K562 (cell line): ENCODE results near the gene MPC2. TPM values are rescaled to one million over a fixed set of nuclear protein-coding genes. Genes with fewer than 3 reads are reported as not detected.
A peak's percentile ranks its signal among the peaks of the same experiment; 100 is the strongest.

Source experiments
- ELF4 ChIP-seq: fragments of 450-650 bp; formaldehyde crosslinking; IDR thresholded peaks from 2 replicates; pipeline ENCODE4 v1.4.0; 2022; ENCODE audit warnings: missing genetic modification characterization
- ETV6 ChIP-seq, 3 experiments: fragments of 150-350 bp in 1 of 3; sonication (generic) in 1 of 3; formaldehyde crosslinking in 1 of 3; IDR thresholded peaks; 2 replicates each; pipeline versions ENCODE4 v1.6.1 to v1.8.0; 2014 to 2022; ENCODE audit warnings: borderline replicate concordance in 2 of 3, low read depth in 2 of 3, antibody characterized with exemption in 1 of 3, low read length in 1 of 3, mild to moderate bottlenecking in 1 of 3, missing genetic modification reagents in 1 of 3
- GTF2E2 ChIP-seq: fragments of 200-800 bp; sonication (Bioruptor generic); IDR thresholded peaks from 2 replicates; pipeline ENCODE4 v1.6.1; 2016; ENCODE audit warnings: missing genetic modification characterization, missing compliant biosample characterization
- HNRNPK ChIP-seq: fragments of 200-400 bp; formaldehyde crosslinking; IDR thresholded peaks from one replicate; pipeline ENCODE4 v1.6.1; 2018; ENCODE audit warnings: mild to moderate bottlenecking, low read depth, low read length; ENCODE audit not compliant: poor library complexity, severe bottlenecking
- JUN ChIP-seq, 2 experiments: sonication (generic) in 1 of 2; formaldehyde crosslinking in 1 of 2; IDR thresholded peaks; 2 replicates each; pipeline versions ENCODE4 v1.6.1 to v1.8.0; 2012 to 2022; ENCODE audit warnings: borderline replicate concordance in 2 of 2, mild to moderate bottlenecking in 2 of 2, improper control_type of control experiment in 1 of 2, low read depth in 1 of 2, low read length in 1 of 2, missing genetic modification reagents in 1 of 2
- NCOR1 ChIP-seq: fragments of 450-650 bp; IDR thresholded peaks from 2 replicates; pipeline ENCODE4 v1.6.1; 2016; ENCODE audit warnings: mild to moderate bottlenecking, moderate library complexity
- RBBP5 ChIP-seq: fragments of 200-600 bp; sonication (generic); IDR thresholded peaks from 2 replicates; pipeline ENCODE4 v1.6.1; 2012; ENCODE audit warnings: borderline replicate concordance, mild to moderate bottlenecking, low read length, control low read depth, inconsistent platforms; ENCODE audit not compliant: insufficient read depth, poor library complexity, severe bottlenecking
- RERE ChIP-seq: sonication (generic); formaldehyde crosslinking; IDR thresholded peaks from 2 replicates; pipeline ENCODE4 v1.8.0; 2023; ENCODE audit warnings: missing genetic modification reagents, mild to moderate bottlenecking, borderline replicate concordance
- RREB1 ChIP-seq: fragments of 250-450 bp; sonication (Bioruptor Pico); IDR thresholded peaks from 2 replicates; pipeline ENCODE4 v1.4.0; 2020
- WHSC1 ChIP-seq: IDR thresholded peaks from one replicate; pipeline ENCODE4 v1.6.1; 2012; ENCODE audit warnings: low read length, control low read depth, inconsistent platforms
- ZBTB43 ChIP-seq: sonication (generic); formaldehyde crosslinking; IDR thresholded peaks from 2 replicates; pipeline ENCODE4 v1.8.0; 2023; ENCODE audit warnings: mild to moderate bottlenecking, missing genetic modification reagents
- ZNF124 ChIP-seq: sonication (generic); formaldehyde crosslinking; IDR thresholded peaks from 2 replicates; pipeline ENCODE4 v1.8.1; 2022; ENCODE audit warnings: missing genetic modification reagents
- ZNF134 ChIP-seq: fragments of 250-450 bp; sonication (Bioruptor Pico); conservative IDR thresholded peaks from 2 replicates; pipeline ENCODE4 v1.4.0; 2020
- polyA plus RNA-seq, 8 experiments: library from polyadenylated mRNA; depleted of rRNA in 4 of 8; stranded (reverse) in 5 of 8; unstranded in 3 of 8; fragments of >200 nt; fragmentation: Nextera tagmentation in 2 of 8; fragmentation: Illumina TruSeq in 1 of 8; extraction: Ambion mirVana in 2 of 8; extraction: Trizol in 1 of 8; gene quantifications; 2 replicates each; pipeline versions ENCODE4 v1.2.1 to v1.2.3, GENCODE V29; 2011 to 2014; ENCODE audit warnings: inconsistent platforms in 1 of 8, missing spikeins in 1 of 8
- total RNA-seq, 7 experiments: library from RNA; depleted of rRNA in 6 of 7; stranded (reverse); fragments of >200 nt in 6 of 7; fragmentation: Illumina TruSeq in 2 of 7; extraction: Trizol in 2 of 7; gene quantifications; 2 replicates each; pipeline versions ENCODE4 v1.2.1 to v1.2.3, GENCODE V29; 2011 to 2021; ENCODE audit warnings: low replicate concordance in 1 of 7

MPC2 gene
- total and polyA plus RNA-seq, 9 of the 15 experiments (the other 6 are each of a cell fraction or from before 2014, with no cell fraction given) = 70.7 to 179 (median 144) TPM

- TF ChIP-seq RERE = no peak
- peak; percentile 82 for TF ChIP-seq RBBP5
- peak; percentile 52 for TF ChIP-seq NCOR1
- no peak for TF ChIP-seq ZNF124 (CRISPR knock-in tag)
- no peak for TF ChIP-seq ZBTB43 (CRISPR knock-in tag)
- TF ChIP-seq RREB1 (CRISPR knock-in tag) = no peak
- no peak for TF ChIP-seq JUN (IDR thresholded peaks at IDR 0.05; ENCODE audit: borderline replicate concordance, low read depth, low read length)
- TF ChIP-seq JUN (CRISPR knock-in tag; IDR thresholded peaks at IDR 0.05; ENCODE audit: borderline replicate concordance) = no peak
- no peak; the same call in none of the 2 replicates for TF ChIP-seq GTF2E2
- TF ChIP-seq ELF4 (CRISPR knock-in tag) = no peak
- no peak for TF ChIP-seq ZNF134
- TF ChIP-seq ETV6 (IDR thresholded peaks at IDR 0.05; ENCODE audit: borderline replicate concordance in 1 of 2, low read depth in 2 of 2, low read length in 1 of 2) = no peak
- TF ChIP-seq ETV6 (CRISPR knock-in tag; IDR thresholded peaks at IDR 0.05; ENCODE audit: borderline replicate concordance) = no peak
- TF ChIP-seq WHSC1 = no peak
- TF ChIP-seq HNRNPK = peak; percentile 52
Measured at GRCh38 chr1:167936930-167937708, at the start of gene MPC2 (continued).
